HEK293 (cell line): Measurements from ENCODE around the gene ZIC5.

ENCODE experiments used
- GLI4 ChIP-seq: fragments of 450-650 bp; formaldehyde crosslinking; IDR thresholded peaks from 2 replicates; pipeline ENCODE4 v1.5.1; 2016; ENCODE audit warnings: missing biosample characterization, missing genetic modification characterization
- TRIM28 ChIP-seq: IDR thresholded peaks from 2 replicates; pipeline ENCODE4 v1.6.1; 2011; ENCODE audit warnings: low read length, control low read depth, borderline replicate concordance
- ZEB2 ChIP-seq: fragments of 450-650 bp; formaldehyde crosslinking; IDR thresholded peaks from 2 replicates; pipeline ENCODE4 v1.5.1; 2016; ENCODE audit warnings: missing biosample characterization, missing genetic modification characterization
- ZFHX2 ChIP-seq: fragments of 450-650 bp; formaldehyde crosslinking; conservative IDR thresholded peaks from 2 replicates; pipeline ENCODE4 v1.5.1; 2016; ENCODE audit warnings: missing biosample characterization, missing genetic modification characterization
- ZNF157 ChIP-seq: fragments of 450-650 bp; formaldehyde crosslinking; IDR thresholded peaks from 2 replicates; pipeline ENCODE4 v1.5.1; 2016; ENCODE audit warnings: missing biosample characterization, missing genetic modification characterization
- ZNF16 ChIP-seq: fragments of 450-650 bp; formaldehyde crosslinking; IDR thresholded peaks from 2 replicates; pipeline ENCODE4 v1.5.1; 2016; ENCODE audit warnings: low read depth, missing biosample characterization, missing genetic modification characterization
- ZNF202 ChIP-seq: fragments of 450-650 bp; formaldehyde crosslinking; IDR thresholded peaks from 2 replicates; pipeline ENCODE4 v1.5.1; 2016; ENCODE audit warnings: missing biosample characterization, missing genetic modification characterization, borderline replicate concordance
- ZNF221 ChIP-seq: fragments of 450-650 bp; formaldehyde crosslinking; IDR thresholded peaks from 2 replicates; pipeline ENCODE4 v1.5.1; 2017; ENCODE audit warnings: missing biosample characterization, missing genetic modification characterization, borderline replicate concordance
- ZNF626 ChIP-seq: fragments of 450-650 bp; sonication (Bioruptor Pico); formaldehyde crosslinking; IDR thresholded peaks from 2 replicates; pipeline ENCODE4 v1.5.1; 2018; ENCODE audit warnings: missing biosample characterization, missing genetic modification characterization, inconsistent platforms
- ZNF629 ChIP-seq: fragments of 450-650 bp; formaldehyde crosslinking; IDR thresholded peaks from 2 replicates; pipeline ENCODE4 v1.5.1; 2017; ENCODE audit warnings: missing biosample characterization, missing genetic modification characterization
- ZNF747 ChIP-seq: fragments of 450-650 bp; formaldehyde crosslinking; IDR thresholded peaks from 2 replicates; pipeline ENCODE4 v1.5.1; 2016; ENCODE audit warnings: missing biosample characterization, missing genetic modification characterization
- ZNF791 ChIP-seq: fragments of 450-650 bp; formaldehyde crosslinking; IDR thresholded peaks from 2 replicates; pipeline ENCODE4 v1.5.1; 2016; ENCODE audit warnings: missing biosample characterization, missing genetic modification characterization
- TF ChIP-seq, protein P1 (sequence below): fragments of 450-650 bp; formaldehyde crosslinking; IDR thresholded peaks from 2 replicates; pipeline ENCODE4 v1.5.1; 2016; ENCODE audit warnings: missing biosample characterization, missing genetic modification characterization, borderline replicate concordance
- TF ChIP-seq, protein P2 (sequence below): fragments of 450-650 bp; formaldehyde crosslinking; IDR thresholded peaks from 2 replicates; pipeline ENCODE4 v1.5.1; 2017; ENCODE audit warnings: missing biosample characterization, missing genetic modification characterization
- TF ChIP-seq, protein P3 (sequence below): fragments of 450-650 bp; formaldehyde crosslinking; IDR thresholded peaks from 2 replicates; pipeline ENCODE4 v1.5.1; 2016; ENCODE audit warnings: missing biosample characterization, missing genetic modification characterization
- TF ChIP-seq, protein P4 (sequence below): fragments of 450-650 bp; formaldehyde crosslinking; IDR thresholded peaks from 2 replicates; pipeline ENCODE4 v1.5.1; 2016; ENCODE audit warnings: missing biosample characterization, missing genetic modification characterization, low read depth
- TF ChIP-seq, protein P5 (sequence below): fragments of 450-650 bp; formaldehyde crosslinking; IDR thresholded peaks from 2 replicates; pipeline ENCODE4 v1.5.1; 2016; ENCODE audit warnings: missing biosample characterization, missing genetic modification characterization, borderline replicate concordance
- TF ChIP-seq, protein P6 (sequence below): fragments of 450-650 bp; formaldehyde crosslinking; conservative IDR thresholded peaks from 2 replicates; pipeline ENCODE4 v1.5.1; 2016; ENCODE audit warnings: low read depth, missing biosample characterization, missing genetic modification characterization
- TF ChIP-seq, protein P7 (sequence below): fragments of 450-650 bp; formaldehyde crosslinking; IDR thresholded peaks from 2 replicates; pipeline ENCODE4 v1.5.1; 2016; ENCODE audit warnings: missing biosample characterization, missing genetic modification characterization

The ZIC5 gene

DNA sequence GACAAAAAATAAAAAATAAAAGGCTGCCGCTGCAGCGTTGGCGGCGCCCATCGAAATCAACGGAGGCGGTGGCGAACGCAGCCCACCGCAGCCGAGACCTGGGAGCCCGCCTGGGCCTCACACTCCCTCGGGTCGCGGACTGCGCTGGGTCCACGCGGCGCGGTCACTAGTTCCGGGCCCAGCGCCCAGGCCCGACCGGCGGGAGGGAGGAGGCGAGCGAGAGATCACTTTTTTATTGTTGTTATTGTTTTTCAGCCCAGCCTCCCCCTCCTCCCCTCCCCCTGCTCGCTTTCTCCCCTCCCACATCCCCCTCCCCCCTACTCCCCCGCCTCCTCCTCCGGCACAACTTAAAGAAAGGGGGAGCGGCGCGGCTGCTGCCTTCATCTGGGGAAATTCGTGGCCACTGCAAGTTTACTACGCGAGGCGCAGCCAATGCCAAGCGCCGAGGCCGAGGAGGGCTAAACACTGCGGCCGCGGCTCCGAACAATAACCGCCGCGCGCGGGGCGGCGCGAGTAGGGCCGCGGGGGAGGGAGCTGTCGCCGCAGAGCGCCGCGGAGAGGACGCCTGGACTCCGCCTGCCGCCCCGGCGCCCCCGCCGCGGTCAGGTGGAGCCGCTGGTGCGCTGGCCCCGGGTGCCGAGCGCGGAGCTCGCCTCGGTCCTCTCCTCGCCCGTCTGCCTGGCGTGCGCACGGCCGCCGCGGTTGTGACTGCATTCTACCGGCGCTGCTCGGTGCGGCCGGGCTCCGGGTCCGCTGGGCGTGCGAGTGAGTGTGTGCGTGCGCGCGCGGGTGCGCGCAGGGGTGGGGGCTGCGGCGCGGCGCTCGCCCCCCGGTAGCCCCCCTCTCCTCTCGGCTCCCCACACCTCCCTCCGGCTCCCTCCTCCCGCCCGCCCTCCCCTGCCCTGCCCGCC is 9.5 kb upstream of the ZIC5 start (continued):
- TF ChIP-seq, protein P1, sequence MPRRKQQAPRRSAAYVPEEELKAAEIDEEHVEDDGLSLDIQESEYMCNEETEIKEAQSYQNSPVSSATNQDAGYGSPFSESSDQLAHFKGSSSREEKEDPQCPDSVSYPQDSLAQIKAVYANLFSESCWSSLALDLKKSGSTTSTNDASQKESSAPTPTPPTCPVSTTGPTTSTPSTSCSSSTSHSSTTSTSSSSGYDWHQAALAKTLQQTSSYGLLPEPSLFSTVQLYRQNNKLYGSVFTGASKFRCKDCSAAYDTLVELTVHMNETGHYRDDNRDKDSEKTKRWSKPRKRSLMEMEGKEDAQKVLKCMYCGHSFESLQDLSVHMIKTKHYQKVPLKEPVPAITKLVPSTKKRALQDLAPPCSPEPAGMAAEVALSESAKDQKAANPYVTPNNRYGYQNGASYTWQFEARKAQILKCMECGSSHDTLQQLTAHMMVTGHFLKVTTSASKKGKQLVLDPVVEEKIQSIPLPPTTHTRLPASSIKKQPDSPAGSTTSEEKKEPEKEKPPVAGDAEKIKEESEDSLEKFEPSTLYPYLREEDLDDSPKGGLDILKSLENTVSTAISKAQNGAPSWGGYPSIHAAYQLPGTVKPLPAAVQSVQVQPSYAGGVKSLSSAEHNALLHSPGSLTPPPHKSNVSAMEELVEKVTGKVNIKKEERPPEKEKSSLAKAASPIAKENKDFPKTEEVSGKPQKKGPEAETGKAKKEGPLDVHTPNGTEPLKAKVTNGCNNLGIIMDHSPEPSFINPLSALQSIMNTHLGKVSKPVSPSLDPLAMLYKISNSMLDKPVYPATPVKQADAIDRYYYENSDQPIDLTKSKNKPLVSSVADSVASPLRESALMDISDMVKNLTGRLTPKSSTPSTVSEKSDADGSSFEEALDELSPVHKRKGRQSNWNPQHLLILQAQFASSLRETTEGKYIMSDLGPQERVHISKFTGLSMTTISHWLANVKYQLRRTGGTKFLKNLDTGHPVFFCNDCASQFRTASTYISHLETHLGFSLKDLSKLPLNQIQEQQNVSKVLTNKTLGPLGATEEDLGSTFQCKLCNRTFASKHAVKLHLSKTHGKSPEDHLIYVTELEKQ, result no peak
- TF ChIP-seq ZNF16 (tag by site-specific recombination) (no peak), ZNF221 (tag by site-specific recombination) (no peak), ZNF747 (no peak), ZNF202 (no peak), ZFHX2 (tag by site-specific recombination) (peak; percentile 83), GLI4 (tag by site-specific recombination) (no peak), ZNF791 (tag by site-specific recombination) (no peak), TRIM28 (no peak), ZNF157 (tag by site-specific recombination) (no peak), ZNF629 (tag by site-specific recombination) (0 out of 2 replicates have a peak, but pooled peaks have one; percentile 26), ZNF626 (tag by site-specific recombination) (no peak), ZEB2 (tag by site-specific recombination) (peak; percentile 81)
- TF ChIP-seq, protein P2, sequence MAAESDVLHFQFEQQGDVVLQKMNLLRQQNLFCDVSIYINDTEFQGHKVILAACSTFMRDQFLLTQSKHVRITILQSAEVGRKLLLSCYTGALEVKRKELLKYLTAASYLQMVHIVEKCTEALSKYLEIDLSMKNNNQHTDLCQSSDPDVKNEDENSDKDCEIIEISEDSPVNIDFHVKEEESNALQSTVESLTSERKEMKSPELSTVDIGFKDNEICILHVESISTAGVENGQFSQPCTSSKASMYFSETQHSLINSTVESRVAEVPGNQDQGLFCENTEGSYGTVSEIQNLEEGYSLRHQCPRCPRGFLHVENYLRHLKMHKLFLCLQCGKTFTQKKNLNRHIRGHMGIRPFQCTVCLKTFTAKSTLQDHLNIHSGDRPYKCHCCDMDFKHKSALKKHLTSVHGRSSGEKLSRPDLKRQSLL (tag by site-specific recombination), result 0 out of 2 replicates have a peak, but pooled peaks have one; percentile 4
- TF ChIP-seq, protein P3, sequence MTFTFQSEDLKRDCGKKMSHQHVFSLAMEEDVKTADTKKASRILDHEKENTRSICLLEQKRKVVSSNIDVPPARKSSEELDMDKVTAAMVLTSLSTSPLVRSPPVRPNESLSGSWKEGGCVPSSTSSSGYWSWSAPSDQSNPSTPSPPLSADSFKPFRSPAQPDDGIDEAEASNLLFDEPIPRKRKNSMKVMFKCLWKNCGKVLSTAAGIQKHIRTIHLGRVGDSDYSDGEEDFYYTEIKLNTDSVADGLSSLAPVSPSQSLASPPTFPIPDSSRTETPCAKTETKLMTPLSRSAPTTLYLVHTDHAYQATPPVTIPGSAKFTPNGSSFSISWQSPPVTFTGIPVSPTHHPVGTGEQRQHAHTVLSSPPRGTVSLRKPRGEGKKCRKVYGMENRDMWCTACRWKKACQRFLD (tag by site-specific recombination), result no peak
- TF ChIP-seq, protein P4, sequence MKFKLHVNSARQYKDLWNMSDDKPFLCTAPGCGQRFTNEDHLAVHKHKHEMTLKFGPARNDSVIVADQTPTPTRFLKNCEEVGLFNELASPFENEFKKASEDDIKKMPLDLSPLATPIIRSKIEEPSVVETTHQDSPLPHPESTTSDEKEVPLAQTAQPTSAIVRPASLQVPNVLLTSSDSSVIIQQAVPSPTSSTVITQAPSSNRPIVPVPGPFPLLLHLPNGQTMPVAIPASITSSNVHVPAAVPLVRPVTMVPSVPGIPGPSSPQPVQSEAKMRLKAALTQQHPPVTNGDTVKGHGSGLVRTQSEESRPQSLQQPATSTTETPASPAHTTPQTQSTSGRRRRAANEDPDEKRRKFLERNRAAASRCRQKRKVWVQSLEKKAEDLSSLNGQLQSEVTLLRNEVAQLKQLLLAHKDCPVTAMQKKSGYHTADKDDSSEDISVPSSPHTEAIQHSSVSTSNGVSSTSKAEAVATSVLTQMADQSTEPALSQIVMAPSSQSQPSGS (tag by site-specific recombination), result no peak
- TF ChIP-seq, protein P5, sequence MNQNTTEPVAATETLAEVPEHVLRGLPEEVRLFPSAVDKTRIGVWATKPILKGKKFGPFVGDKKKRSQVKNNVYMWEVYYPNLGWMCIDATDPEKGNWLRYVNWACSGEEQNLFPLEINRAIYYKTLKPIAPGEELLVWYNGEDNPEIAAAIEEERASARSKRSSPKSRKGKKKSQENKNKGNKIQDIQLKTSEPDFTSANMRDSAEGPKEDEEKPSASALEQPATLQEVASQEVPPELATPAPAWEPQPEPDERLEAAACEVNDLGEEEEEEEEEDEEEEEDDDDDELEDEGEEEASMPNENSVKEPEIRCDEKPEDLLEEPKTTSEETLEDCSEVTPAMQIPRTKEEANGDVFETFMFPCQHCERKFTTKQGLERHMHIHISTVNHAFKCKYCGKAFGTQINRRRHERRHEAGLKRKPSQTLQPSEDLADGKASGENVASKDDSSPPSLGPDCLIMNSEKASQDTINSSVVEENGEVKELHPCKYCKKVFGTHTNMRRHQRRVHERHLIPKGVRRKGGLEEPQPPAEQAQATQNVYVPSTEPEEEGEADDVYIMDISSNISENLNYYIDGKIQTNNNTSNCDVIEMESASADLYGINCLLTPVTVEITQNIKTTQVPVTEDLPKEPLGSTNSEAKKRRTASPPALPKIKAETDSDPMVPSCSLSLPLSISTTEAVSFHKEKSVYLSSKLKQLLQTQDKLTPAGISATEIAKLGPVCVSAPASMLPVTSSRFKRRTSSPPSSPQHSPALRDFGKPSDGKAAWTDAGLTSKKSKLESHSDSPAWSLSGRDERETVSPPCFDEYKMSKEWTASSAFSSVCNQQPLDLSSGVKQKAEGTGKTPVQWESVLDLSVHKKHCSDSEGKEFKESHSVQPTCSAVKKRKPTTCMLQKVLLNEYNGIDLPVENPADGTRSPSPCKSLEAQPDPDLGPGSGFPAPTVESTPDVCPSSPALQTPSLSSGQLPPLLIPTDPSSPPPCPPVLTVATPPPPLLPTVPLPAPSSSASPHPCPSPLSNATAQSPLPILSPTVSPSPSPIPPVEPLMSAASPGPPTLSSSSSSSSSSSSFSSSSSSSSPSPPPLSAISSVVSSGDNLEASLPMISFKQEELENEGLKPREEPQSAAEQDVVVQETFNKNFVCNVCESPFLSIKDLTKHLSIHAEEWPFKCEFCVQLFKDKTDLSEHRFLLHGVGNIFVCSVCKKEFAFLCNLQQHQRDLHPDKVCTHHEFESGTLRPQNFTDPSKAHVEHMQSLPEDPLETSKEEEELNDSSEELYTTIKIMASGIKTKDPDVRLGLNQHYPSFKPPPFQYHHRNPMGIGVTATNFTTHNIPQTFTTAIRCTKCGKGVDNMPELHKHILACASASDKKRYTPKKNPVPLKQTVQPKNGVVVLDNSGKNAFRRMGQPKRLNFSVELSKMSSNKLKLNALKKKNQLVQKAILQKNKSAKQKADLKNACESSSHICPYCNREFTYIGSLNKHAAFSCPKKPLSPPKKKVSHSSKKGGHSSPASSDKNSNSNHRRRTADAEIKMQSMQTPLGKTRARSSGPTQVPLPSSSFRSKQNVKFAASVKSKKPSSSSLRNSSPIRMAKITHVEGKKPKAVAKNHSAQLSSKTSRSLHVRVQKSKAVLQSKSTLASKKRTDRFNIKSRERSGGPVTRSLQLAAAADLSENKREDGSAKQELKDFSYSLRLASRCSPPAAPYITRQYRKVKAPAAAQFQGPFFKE (tag by site-specific recombination), result no peak
- TF ChIP-seq, protein P6, sequence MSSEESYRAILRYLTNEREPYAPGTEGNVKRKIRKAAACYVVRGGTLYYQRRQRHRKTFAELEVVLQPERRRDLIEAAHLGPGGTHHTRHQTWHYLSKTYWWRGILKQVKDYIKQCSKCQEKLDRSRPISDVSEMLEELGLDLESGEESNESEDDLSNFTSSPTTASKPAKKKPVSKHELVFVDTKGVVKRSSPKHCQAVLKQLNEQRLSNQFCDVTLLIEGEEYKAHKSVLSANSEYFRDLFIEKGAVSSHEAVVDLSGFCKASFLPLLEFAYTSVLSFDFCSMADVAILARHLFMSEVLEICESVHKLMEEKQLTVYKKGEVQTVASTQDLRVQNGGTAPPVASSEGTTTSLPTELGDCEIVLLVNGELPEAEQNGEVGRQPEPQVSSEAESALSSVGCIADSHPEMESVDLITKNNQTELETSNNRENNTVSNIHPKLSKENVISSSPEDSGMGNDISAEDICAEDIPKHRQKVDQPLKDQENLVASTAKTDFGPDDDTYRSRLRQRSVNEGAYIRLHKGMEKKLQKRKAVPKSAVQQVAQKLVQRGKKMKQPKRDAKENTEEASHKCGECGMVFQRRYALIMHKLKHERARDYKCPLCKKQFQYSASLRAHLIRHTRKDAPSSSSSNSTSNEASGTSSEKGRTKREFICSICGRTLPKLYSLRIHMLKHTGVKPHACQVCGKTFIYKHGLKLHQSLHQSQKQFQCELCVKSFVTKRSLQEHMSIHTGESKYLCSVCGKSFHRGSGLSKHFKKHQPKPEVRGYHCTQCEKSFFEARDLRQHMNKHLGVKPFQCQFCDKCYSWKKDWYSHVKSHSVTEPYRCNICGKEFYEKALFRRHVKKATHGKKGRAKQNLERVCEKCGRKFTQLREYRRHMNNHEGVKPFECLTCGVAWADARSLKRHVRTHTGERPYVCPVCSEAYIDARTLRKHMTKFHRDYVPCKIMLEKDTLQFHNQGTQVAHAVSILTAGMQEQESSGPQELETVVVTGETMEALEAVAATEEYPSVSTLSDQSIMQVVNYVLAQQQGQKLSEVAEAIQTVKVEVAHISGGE, result no peak
- TF ChIP-seq, protein P7, sequence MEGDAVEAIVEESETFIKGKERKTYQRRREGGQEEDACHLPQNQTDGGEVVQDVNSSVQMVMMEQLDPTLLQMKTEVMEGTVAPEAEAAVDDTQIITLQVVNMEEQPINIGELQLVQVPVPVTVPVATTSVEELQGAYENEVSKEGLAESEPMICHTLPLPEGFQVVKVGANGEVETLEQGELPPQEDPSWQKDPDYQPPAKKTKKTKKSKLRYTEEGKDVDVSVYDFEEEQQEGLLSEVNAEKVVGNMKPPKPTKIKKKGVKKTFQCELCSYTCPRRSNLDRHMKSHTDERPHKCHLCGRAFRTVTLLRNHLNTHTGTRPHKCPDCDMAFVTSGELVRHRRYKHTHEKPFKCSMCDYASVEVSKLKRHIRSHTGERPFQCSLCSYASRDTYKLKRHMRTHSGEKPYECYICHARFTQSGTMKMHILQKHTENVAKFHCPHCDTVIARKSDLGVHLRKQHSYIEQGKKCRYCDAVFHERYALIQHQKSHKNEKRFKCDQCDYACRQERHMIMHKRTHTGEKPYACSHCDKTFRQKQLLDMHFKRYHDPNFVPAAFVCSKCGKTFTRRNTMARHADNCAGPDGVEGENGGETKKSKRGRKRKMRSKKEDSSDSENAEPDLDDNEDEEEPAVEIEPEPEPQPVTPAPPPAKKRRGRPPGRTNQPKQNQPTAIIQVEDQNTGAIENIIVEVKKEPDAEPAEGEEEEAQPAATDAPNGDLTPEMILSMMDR (tag by site-specific recombination), result no peak
